HepG2 (cell line): ENCODE measurements around the gene MIF4GD. TPM values are rescaled to one million over a fixed set of nuclear protein-coding genes. Genes with fewer than 3 reads are reported as not detected.

Source experiments
- CAMTA2 ChIP-seq: sonication (generic); formaldehyde crosslinking; IDR thresholded peaks from 2 replicates; pipeline ENCODE4 v1.4.0; 2020; ENCODE audit warnings: mild to moderate bottlenecking, missing genetic modification reagents, borderline replicate concordance
- CEBPG ChIP-seq: IDR thresholded peaks from 2 replicates; pipeline ENCODE4 v1.6.1; 2016
- HOXA5 ChIP-seq: sonication (generic); formaldehyde crosslinking; IDR thresholded peaks from 2 replicates; pipeline ENCODE4 v1.4.0; 2020; ENCODE audit warnings: missing genetic modification reagents
- HOXA9 ChIP-seq: sonication (generic); formaldehyde crosslinking; IDR thresholded peaks from 2 replicates; pipeline ENCODE4 v1.8.1; 2022; ENCODE audit warnings: missing genetic modification reagents, mild to moderate bottlenecking, moderate library complexity, borderline replicate concordance
- KAT8 ChIP-seq: IDR thresholded peaks from 2 replicates; pipeline ENCODE4 v1.6.1; 2016; ENCODE audit warnings: missing genetic modification reagents, missing compliant biosample characterization
- MAFG ChIP-seq: sonication (generic); formaldehyde crosslinking; IDR thresholded peaks from 2 replicates; pipeline ENCODE4 v1.5.1; 2020; ENCODE audit warnings: mild to moderate bottlenecking, missing genetic modification reagents
- NCOA5 ChIP-seq: sonication (generic); formaldehyde crosslinking; IDR thresholded peaks from 2 replicates; pipeline ENCODE4 v1.4.0; 2020; ENCODE audit warnings: missing genetic modification reagents
- RNF2 ChIP-seq: fragments of 450-650 bp; conservative IDR thresholded peaks from 2 replicates; pipeline ENCODE4 v1.6.1; 2016; ENCODE audit warnings: low read depth
- RNF219 ChIP-seq: sonication (generic); formaldehyde crosslinking; IDR thresholded peaks from 2 replicates; pipeline ENCODE4 v1.5.0; 2020; ENCODE audit warnings: mild to moderate bottlenecking, missing genetic modification reagents
- SMC3 ChIP-seq: IDR thresholded peaks from 2 replicates; pipeline ENCODE4 v1.6.1; 2011; ENCODE audit warnings: low read length, improper control_type of control experiment
- STAG1 ChIP-seq: sonication (generic); formaldehyde crosslinking; IDR thresholded peaks from 2 replicates; pipeline ENCODE4 v1.4.0; 2020; ENCODE audit warnings: missing genetic modification reagents
- ZMAT5 ChIP-seq: sonication (generic); formaldehyde crosslinking; IDR thresholded peaks from 2 replicates; pipeline ENCODE4 v1.5.0; 2020; ENCODE audit warnings: mild to moderate bottlenecking, low read depth, missing genetic modification reagents, borderline replicate concordance
- ZNF136 ChIP-seq: sonication (generic); formaldehyde crosslinking; IDR thresholded peaks from 2 replicates; pipeline ENCODE4 v1.8.1; 2022; ENCODE audit warnings: low read depth, mild to moderate bottlenecking, moderate library complexity, missing genetic modification reagents
- ZNF160 ChIP-seq: sonication (generic); formaldehyde crosslinking; IDR thresholded peaks from 2 replicates; pipeline ENCODE4 v1.8.0; 2022; ENCODE audit warnings: mild to moderate bottlenecking, inconsistent platforms, missing genetic modification reagents
- ZNF282 ChIP-seq: fragments of 450-650 bp; IDR thresholded peaks from 2 replicates; pipeline ENCODE4 v1.6.1; 2018; ENCODE audit not compliant: partially characterized antibody
- ZNF292 ChIP-seq: sonication (generic); formaldehyde crosslinking; IDR thresholded peaks from 2 replicates; pipeline ENCODE4 v1.8.1; 2022; ENCODE audit warnings: mild to moderate bottlenecking, low read depth, missing genetic modification reagents, borderline replicate concordance
- ZNF414 ChIP-seq: sonication (generic); formaldehyde crosslinking; IDR thresholded peaks from 2 replicates; pipeline ENCODE4 v1.5.0; 2020; ENCODE audit warnings: missing genetic modification reagents
- ZNF552 ChIP-seq: sonication (generic); formaldehyde crosslinking; IDR thresholded peaks from 2 replicates; pipeline ENCODE4 v1.9.0; 2022; ENCODE audit warnings: missing genetic modification reagents, mild to moderate bottlenecking, borderline replicate concordance
- ZNF713 ChIP-seq: sonication (generic); formaldehyde crosslinking; IDR thresholded peaks from 2 replicates; pipeline ENCODE4 v1.4.0; 2020; ENCODE audit warnings: mild to moderate bottlenecking, missing genetic modification reagents
- ZNF724P ChIP-seq: sonication (generic); formaldehyde crosslinking; IDR thresholded peaks from 2 replicates; pipeline ENCODE4 v1.8.0; 2022; ENCODE audit warnings: missing genetic modification reagents, borderline replicate concordance
- polyA plus RNA-seq, 8 experiments: library from polyadenylated mRNA; depleted of rRNA in 3 of 8; stranded (reverse) in 7 of 8; unstranded in 1 of 8; fragments of >200 nt; fragmentation: Illumina TruSeq in 4 of 8; extraction: Trizol in 4 of 8; gene quantifications; 2 replicates each; pipeline versions ENCODE4 v1.2.1 to v1.2.3, GENCODE V29; 2011 to 2016; ENCODE audit warnings: low read depth in 4 of 8, missing spikeins in 1 of 8, mixed read lengths in 1 of 8; ENCODE audit not compliant: insufficient read depth in 1 of 8
- total RNA-seq, 5 experiments: library from RNA; depleted of rRNA; stranded (reverse); fragments of >200 nt; fragmentation: Illumina TruSeq; extraction: Trizol; gene quantifications; 2 replicates each; pipeline ENCODE4 v1.2.3, GENCODE V29; 2016; ENCODE audit warnings: low read depth in 1 of 5
- TF ChIP-seq, protein P1 (sequence below): IDR thresholded peaks from 2 replicates; pipeline ENCODE4 v1.6.1; 2016; ENCODE audit warnings: missing compliant biosample characterization, missing genetic modification reagents, borderline replicate concordance
- TF ChIP-seq, protein P2 (sequence below), 2 experiments: fragments of 450-650 bp in 1 of 2; sonication (generic) in 1 of 2; formaldehyde crosslinking; IDR thresholded peaks; 2 replicates each; pipeline versions ENCODE4 v1.5.0 to v1.8.0; 2020 to 2022; ENCODE audit warnings: mild to moderate bottlenecking in 1 of 2, missing genetic modification reagents in 1 of 2
- TF ChIP-seq, protein P3 (sequence below): sonication (generic); formaldehyde crosslinking; IDR thresholded peaks from 2 replicates; pipeline ENCODE4 v1.5.1; 2020; ENCODE audit warnings: missing genetic modification reagents, mild to moderate bottlenecking, borderline replicate concordance

Gene MIF4GD
- total and polyA plus RNA-seq, 2 of the 13 experiments (the other 11 are each of a cell fraction or from before 2014, with no cell fraction given) = 14.0 to 28.0 TPM

DNA sequence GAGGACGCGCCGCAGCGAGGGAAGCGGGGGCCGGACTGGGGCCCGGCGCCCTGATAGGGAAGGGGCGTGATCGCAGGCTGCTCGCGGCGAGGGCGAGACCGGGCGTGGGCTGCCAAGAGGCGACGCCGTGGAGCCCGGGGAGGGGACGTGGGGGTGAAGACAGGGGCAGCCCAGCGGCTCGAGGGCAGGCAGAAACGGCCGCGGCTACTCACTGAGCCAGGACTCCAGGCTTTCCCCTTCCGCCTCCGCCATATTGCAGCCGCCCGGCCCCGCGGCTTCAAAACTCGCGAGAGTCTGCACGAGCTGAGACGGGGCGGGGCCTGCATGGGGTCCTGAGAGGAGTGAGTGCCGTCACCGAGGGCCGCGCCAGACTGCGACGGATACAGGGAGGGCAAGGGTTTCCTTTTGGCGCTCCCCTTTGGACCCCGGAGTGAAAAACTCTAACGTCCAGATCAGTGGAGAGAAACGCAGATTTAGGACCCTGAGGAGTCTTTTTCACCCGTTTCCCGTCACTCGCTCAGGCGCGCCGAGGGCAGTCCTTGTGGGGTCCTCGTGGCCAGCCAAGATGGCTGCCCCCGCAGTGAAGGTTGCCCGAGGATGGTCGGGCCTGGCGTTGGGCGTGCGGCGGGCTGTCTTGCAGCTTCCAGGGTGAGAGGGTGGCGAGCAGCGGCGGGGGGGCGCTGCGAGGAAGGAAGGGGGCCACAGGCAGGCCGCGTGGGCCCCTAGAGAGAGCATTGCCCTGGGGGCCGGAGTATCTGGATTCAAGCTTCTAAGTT is 9.5 kb downstream of the MIF4GD start, which contains the start of the genes GGA3 and MRPS7 (continued):
- TF ChIP-seq HOXA9 (CRISPR knock-in tag) (no peak), ZNF552 (CRISPR knock-in tag) (no peak), SMC3 (no peak), RNF2 (peak; percentile 54; the same call in 1 of the 2 replicates), ZNF136 (CRISPR knock-in tag) (peak; percentile 86; the same call in 1 of the 2 replicates), ZNF724P (CRISPR knock-in tag) (peak; percentile 17), ZMAT5 (no peak), HOXA5 (CRISPR knock-in tag) (no peak), STAG1 (peak; percentile 15; the same call in 1 of the 2 replicates), RNF219 (CRISPR knock-in tag) (no peak), MAFG (CRISPR knock-in tag) (no peak), ZNF292 (CRISPR knock-in tag) (peak; percentile 25; the same call in 1 of the 2 replicates), ZNF414 (CRISPR knock-in tag) (no peak), ZNF282 (no peak), KAT8 (CRISPR knock-in tag) (peak; percentile 91), CEBPG (CRISPR knock-in tag) (no peak), ZNF160 (CRISPR knock-in tag) (no peak), NCOA5 (peak; percentile 58; the same call in 1 of the 2 replicates), ZNF713 (0 out of 2 replicates have a peak, but pooled peaks have one; percentile 67), CAMTA2 (CRISPR knock-in tag) (peak; percentile 70; the same call in 1 of the 2 replicates)
- TF ChIP-seq, protein P1, sequence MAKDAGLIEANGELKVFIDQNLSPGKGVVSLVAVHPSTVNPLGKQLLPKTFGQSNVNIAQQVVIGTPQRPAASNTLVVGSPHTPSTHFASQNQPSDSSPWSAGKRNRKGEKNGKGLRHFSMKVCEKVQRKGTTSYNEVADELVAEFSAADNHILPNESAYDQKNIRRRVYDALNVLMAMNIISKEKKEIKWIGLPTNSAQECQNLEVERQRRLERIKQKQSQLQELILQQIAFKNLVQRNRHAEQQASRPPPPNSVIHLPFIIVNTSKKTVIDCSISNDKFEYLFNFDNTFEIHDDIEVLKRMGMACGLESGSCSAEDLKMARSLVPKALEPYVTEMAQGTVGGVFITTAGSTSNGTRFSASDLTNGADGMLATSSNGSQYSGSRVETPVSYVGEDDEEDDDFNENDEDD = peak; percentile 43; the same call in 1 of the 2 replicates
- TF ChIP-seq, protein P2, sequence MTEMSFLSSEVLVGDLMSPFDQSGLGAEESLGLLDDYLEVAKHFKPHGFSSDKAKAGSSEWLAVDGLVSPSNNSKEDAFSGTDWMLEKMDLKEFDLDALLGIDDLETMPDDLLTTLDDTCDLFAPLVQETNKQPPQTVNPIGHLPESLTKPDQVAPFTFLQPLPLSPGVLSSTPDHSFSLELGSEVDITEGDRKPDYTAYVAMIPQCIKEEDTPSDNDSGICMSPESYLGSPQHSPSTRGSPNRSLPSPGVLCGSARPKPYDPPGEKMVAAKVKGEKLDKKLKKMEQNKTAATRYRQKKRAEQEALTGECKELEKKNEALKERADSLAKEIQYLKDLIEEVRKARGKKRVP (CRISPR knock-in tag; IDR thresholded peaks at IDR 0.05) = peak in 1 of 2 experiments; percentile 62; a peak in 2 of 4 replicates
- TF ChIP-seq, protein P3, sequence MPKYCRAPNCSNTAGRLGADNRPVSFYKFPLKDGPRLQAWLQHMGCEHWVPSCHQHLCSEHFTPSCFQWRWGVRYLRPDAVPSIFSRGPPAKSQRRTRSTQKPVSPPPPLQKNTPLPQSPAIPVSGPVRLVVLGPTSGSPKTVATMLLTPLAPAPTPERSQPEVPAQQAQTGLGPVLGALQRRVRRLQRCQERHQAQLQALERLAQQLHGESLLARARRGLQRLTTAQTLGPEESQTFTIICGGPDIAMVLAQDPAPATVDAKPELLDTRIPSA (CRISPR knock-in tag) = peak; percentile 90; the same call in 1 of the 2 replicates
